ENCODE measurements around the gene WASHC1.
"Not testable (repeated sequence)": the region's sequence is repeated elsewhere in the genome, so short reads cannot be mapped to it uniquely, and the experiment has no call there.

GRCh38 chr9:73900-74525 is 44.8 kb upstream of the WASHC1 start:
- not testable (repeated sequence) for TF ChIP-seq RCOR1 (IDR thresholded peaks at IDR 0.05; ENCODE audit: borderline replicate concordance in 1 of 2, low read depth in 2 of 2, low read length in 2 of 2); POLR2A (conservative IDR thresholded peaks at IDR 0.05); CEBPB (tag; IDR thresholded peaks at IDR 0.05); ILK (tag; IDR thresholded peaks at IDR 0.05; ENCODE audit: borderline replicate concordance, low read depth); RFX5 (IDR thresholded peaks at IDR 0.05; ENCODE audit: low read depth, low read length)

Data from K562 (cell line).